Uterus (tissue), 2 donors: ENCODE results near the gene RB1.

Source experiments
- POLR2A ChIP-seq, 2 donors: fragments of 450-650 bp; IDR thresholded peaks; one replicate each; pipeline ENCODE4 v1.6.1; 2016; ENCODE audit warnings: antibody characterized with exemption in 2 of 2, mild to moderate bottlenecking in 1 of 2, moderate library complexity in 1 of 2
- TF ChIP-seq, protein P1 (sequence below), 4 experiments: fragments of 200-600 bp in 2 of 4; fragments of 450-650 bp in 2 of 4; sonication (generic) in 2 of 4; IDR thresholded peaks; one replicate each; pipeline ENCODE4 v1.5.1; 2016 to 2019; ENCODE audit warnings: antibody characterized with exemption in 4 of 4, mild to moderate bottlenecking in 2 of 4, moderate library complexity in 1 of 4

DNA sequence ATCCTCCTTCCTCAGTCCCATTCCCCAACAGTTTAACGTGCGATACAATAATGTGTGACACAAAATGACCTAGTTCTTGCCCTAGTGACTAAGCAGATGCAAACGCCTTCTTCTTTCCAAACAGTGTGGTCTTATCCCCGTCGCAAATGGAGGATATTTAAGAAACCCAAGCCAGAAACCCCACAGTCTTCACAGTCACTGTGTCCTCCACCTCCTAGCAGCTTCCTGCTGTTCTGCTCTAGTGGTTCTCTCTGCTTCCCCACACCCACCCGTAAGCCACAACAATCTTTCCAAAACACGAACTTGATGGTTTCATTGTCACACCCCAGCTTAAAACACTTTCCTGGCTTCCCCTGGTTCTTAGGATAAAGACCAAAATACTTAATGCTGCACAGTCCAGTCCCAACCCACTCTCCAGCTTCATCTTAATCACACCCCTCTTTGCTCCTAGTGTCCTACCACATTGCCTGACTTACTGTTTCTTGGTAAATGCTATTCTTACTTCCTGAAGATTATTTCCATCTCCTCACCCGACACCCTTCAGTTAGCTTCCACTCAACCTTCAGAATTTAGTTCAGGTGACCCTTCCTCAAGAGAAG is 38.2 kb upstream of the RB1 start:
- TF ChIP-seq, protein P1, sequence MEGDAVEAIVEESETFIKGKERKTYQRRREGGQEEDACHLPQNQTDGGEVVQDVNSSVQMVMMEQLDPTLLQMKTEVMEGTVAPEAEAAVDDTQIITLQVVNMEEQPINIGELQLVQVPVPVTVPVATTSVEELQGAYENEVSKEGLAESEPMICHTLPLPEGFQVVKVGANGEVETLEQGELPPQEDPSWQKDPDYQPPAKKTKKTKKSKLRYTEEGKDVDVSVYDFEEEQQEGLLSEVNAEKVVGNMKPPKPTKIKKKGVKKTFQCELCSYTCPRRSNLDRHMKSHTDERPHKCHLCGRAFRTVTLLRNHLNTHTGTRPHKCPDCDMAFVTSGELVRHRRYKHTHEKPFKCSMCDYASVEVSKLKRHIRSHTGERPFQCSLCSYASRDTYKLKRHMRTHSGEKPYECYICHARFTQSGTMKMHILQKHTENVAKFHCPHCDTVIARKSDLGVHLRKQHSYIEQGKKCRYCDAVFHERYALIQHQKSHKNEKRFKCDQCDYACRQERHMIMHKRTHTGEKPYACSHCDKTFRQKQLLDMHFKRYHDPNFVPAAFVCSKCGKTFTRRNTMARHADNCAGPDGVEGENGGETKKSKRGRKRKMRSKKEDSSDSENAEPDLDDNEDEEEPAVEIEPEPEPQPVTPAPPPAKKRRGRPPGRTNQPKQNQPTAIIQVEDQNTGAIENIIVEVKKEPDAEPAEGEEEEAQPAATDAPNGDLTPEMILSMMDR (IDR thresholded peaks at IDR 0.05) = no peak
- no peak for TF ChIP-seq POLR2A (IDR thresholded peaks at IDR 0.05)
